Uterus (tissue), 4 donors: Measurements from ENCODE around the gene UQCC2. TPM values are rescaled to one million over a fixed set of nuclear protein-coding genes. Genes with fewer than 3 reads are reported as not detected.

Source experiments
- DNase-seq, 2 donors: peaks; one replicate each; pipeline ENCODE4 v3.0.0-alpha.2; 2019 to 2020
- H3K27ac ChIP-seq, 2 donors: fragments of 200-600 bp; sonication (generic); 1 replicate in 1 of 2; 2 replicates in 1 of 2; pipeline ENCODE4 v1.5.1; 2016 to 2018
- H3K27me3 ChIP-seq, 2 donors: fragments of 200-600 bp; sonication (generic); one replicate each; pipeline ENCODE4 v1.5.1; 2018 to 2019; ENCODE audit warnings: control low read depth in 1 of 2
- H3K36me3 ChIP-seq, 2 donors: fragments of 200-600 bp; sonication (generic); one replicate each; pipeline ENCODE4 v1.5.1; 2019; ENCODE audit warnings: control low read depth in 1 of 2
- H3K4me1 ChIP-seq, 2 donors: fragments of 200-600 bp; sonication (generic); one replicate each; pipeline ENCODE4 v1.5.1; 2018 to 2019; ENCODE audit warnings: control low read depth in 1 of 2
- H3K4me3 ChIP-seq, 2 donors: fragments of 200-600 bp; sonication (generic); 1 replicate in 1 of 2; 2 replicates in 1 of 2; pipeline ENCODE4 v1.5.1; 2018 to 2019; ENCODE audit warnings: mild to moderate bottlenecking in 1 of 2
- H3K9me3 ChIP-seq, 2 donors: fragments of 200-600 bp; sonication (generic); one replicate each; pipeline ENCODE4 v1.5.1; 2019; ENCODE audit warnings: control low read depth in 1 of 2
- POLR2A ChIP-seq, 2 donors: fragments of 450-650 bp; IDR thresholded peaks; one replicate each; pipeline ENCODE4 v1.6.1; 2016; ENCODE audit warnings: antibody characterized with exemption in 2 of 2, mild to moderate bottlenecking in 1 of 2, moderate library complexity in 1 of 2
- intact Hi-C: fragments of 100-400 bp; cut with DNase I; formaldehyde crosslinking; loops from one replicate; pipeline ENCODE4 v1.15.1; 2023; ENCODE audit warnings: low total_unique reads
- total RNA-seq, 4 donors: library from RNA; depleted of rRNA in 3 of 4; stranded (reverse); fragments of >200 nt in 3 of 4; gene quantifications; one replicate each; pipeline versions ENCODE4 v1.1.0 to v1.2.4, GENCODE V29; 2014 to 2023
- TF ChIP-seq, protein P1 (sequence below), 4 experiments: fragments of 200-600 bp in 2 of 4; fragments of 450-650 bp in 2 of 4; sonication (generic) in 2 of 4; IDR thresholded peaks; one replicate each; pipeline ENCODE4 v1.5.1; 2016 to 2019; ENCODE audit warnings: antibody characterized with exemption in 4 of 4, mild to moderate bottlenecking in 2 of 4, moderate library complexity in 1 of 4
- donor health status: DM: yes; HTN: yes; CAD: no.

Gene UQCC2
- total RNA-seq, 4 donors from 2014 or later: 10.0 to 63.2 (median 30.9) TPM

DNA sequence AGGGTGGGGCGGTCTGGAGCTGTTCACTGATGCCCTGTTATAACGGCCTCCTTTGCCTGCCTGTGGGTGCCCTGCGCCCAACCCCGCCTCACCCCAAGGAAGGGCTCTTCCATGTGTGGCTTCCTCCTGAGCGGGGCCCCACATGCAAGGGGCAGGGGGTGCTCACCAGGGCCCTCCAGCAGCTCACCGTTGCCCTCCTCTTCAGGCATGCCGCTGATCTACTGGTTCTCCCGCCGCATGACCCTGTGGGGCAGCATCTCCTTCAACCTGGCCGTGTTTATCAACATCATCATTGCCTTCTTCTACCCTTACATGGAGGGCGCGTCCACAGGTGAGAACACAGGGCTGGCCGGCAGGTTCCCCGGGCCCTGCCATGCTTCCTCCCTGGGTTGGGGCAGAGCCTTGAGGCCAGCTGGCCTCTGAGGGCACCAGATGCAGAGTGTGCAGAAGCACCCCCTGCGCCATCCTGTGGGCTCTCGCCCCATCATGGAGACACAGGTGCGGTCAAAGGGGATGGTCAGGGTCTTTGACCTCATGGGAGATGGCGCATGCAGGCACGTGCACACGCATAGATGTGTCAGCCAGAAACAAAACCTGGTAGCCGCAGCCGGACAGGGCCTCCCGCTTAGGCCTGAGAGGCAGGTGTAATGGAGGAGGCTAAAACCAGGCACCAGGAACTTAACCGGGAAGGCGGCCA is 22.9 kb downstream of the UQCC2 start:
- no peak overlapping the region for H3K27ac ChIP-seq
- no peaks in the 10 kb centered on the region for H3K27me3 ChIP-seq
- no peak for TF ChIP-seq POLR2A (IDR thresholded peaks at IDR 0.05)
- TF ChIP-seq, protein P1, sequence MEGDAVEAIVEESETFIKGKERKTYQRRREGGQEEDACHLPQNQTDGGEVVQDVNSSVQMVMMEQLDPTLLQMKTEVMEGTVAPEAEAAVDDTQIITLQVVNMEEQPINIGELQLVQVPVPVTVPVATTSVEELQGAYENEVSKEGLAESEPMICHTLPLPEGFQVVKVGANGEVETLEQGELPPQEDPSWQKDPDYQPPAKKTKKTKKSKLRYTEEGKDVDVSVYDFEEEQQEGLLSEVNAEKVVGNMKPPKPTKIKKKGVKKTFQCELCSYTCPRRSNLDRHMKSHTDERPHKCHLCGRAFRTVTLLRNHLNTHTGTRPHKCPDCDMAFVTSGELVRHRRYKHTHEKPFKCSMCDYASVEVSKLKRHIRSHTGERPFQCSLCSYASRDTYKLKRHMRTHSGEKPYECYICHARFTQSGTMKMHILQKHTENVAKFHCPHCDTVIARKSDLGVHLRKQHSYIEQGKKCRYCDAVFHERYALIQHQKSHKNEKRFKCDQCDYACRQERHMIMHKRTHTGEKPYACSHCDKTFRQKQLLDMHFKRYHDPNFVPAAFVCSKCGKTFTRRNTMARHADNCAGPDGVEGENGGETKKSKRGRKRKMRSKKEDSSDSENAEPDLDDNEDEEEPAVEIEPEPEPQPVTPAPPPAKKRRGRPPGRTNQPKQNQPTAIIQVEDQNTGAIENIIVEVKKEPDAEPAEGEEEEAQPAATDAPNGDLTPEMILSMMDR (IDR thresholded peaks at IDR 0.05): no peak
- intact Hi-C loops: no loop called here
- H3K4me3 ChIP-seq: no peak overlapping the region
- H3K4me1 ChIP-seq: no peaks in the 10 kb centered on the region
- no peaks in the 10 kb centered on the region for H3K9me3 ChIP-seq
- no peaks in the 10 kb centered on the region for H3K36me3 ChIP-seq
- DNase-seq: no peak

DNA sequence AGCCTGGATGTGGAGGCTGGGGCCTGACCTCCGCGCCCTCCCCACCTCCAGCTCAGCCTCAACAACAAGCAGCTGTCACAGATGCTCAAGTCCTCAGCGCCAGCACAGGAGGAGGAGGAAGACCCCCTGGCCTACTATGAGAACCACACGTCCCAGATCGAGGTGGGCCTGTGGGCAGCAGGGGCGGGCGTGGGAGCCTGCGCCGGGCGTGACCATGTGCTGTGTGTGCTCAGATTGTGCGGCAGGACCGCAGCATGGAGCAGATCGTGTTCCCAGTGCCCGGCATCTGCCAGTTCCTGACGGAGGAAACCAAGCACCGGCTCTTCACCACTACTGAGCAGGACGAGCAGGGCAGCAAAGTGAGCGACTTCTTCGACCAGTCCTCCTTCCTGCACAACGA is 23.5 kb downstream of the UQCC2 start:
- H3K9me3 ChIP-seq: no peaks in the 10 kb centered on the region
- no peaks in the 10 kb centered on the region for H3K36me3 ChIP-seq
- H3K4me1 ChIP-seq: no peaks in the 10 kb centered on the region
- DNase-seq: no peak
- TF ChIP-seq POLR2A (IDR thresholded peaks at IDR 0.05): no peak
- TF ChIP-seq, protein P1 (IDR thresholded peaks at IDR 0.05): no peak
- no peak overlapping the region for H3K27ac ChIP-seq
- intact Hi-C loops: no loop called here
- H3K4me3 ChIP-seq: no peak overlapping the region
- no peaks in the 10 kb centered on the region for H3K27me3 ChIP-seq

DNA sequence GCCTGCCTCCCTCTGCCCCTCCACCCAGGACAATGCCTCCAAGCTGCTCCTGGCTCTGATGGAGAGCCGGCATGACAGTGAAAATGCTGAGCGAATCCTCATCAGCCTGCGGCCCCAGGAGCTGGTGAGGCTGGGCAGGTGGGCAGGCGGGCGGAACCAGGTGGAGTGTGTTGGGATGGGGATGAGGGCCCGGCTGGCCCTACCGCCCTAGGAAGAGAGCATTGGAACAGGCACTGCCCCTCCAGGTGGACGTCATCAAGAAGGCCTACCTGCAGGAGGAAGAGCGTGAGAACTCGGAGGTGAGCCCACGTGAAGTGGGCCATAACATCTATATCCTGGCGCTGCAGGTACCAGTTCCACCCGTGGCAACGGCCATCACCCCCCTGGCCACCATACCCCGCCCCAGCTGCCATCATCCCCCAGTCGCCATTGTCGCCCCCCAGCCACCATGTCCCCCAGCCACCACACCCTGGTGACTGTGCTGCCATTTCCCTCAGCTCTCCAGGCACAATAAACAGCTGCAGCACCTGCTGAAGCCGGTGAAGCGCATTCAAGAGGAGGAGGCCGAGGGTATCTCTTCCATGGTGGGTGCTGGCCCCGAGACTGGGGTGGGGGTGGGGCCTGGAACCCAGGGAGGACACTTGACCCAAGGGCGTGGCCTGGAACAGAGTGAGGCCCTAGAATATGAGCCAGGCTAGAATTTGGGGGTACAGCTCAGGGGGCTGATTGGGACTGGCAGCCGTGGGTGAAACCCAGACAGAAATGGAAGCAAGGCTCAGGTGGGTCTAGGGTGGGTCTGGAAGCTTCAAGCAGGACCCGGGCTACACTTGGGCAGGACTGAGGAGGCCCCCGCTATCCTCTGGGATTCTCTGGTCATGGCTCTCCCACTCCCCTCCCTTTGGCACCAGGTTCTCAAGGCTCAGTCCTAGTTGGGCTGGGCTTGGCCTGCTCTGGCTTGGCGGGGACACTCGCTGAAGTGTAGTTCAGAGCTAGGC is 24.2 kb downstream of the UQCC2 start:
- no peaks in the 10 kb centered on the region for H3K36me3 ChIP-seq
- DNase-seq: no peak
- no peak overlapping the region for H3K27ac ChIP-seq
- TF ChIP-seq, protein P1 (IDR thresholded peaks at IDR 0.05): no peak
- no peak overlapping the region for H3K4me3 ChIP-seq
- intact Hi-C loops: no loop called here
- H3K27me3 ChIP-seq: no peaks in the 10 kb centered on the region
- no peaks in the 10 kb centered on the region for H3K9me3 ChIP-seq
- H3K4me1 ChIP-seq: no peaks in the 10 kb centered on the region

DNA sequence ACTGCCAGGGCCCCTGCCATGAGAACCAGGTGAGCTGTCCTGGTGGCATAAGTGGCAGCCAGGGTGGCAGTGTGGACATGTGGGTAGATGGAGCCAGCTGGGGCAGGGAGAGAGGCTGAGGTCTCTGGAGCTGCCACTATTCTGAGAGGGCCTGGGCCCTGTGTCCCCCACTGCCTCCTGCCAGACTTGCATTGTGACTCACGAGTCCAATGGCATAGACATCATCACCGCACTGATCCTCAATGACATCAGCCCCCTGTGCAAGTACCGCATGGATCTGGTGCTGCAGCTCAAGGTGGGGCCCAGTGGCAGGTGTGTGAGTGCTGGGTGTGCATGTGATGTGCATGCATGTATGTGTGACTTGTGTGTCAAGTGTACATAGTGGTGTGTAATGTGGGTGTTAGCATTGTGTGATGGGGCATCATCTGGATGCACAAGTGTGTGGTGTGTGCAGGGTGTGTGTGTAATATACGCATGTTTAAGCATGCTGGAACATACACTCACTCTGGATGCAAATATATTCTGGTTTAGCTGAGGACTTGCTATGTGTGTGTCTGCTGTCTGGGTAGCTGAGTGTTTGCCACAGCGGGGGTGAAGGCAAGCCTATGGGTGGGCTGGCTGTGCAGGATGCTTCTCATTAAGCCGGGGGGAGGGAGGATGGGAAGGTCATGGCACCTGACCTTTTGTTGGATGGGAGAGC is 25.1 kb downstream of the UQCC2 start:
- Histone ChIP-seq H3K27ac (no peak overlapping the region), H3K27me3 (no peaks in the 10 kb centered on the region), H3K36me3 (no peaks in the 10 kb centered on the region), H3K4me1 (no peaks in the 10 kb centered on the region), H3K9me3 (no peaks in the 10 kb centered on the region), H3K4me3 (no peak overlapping the region)
- intact Hi-C loops: no loop called here
- no peak for TF ChIP-seq POLR2A (IDR thresholded peaks at IDR 0.05)
- TF ChIP-seq, protein P1 (IDR thresholded peaks at IDR 0.05): no peak
- DNase-seq: no peak
